ENCODE results near the gene CASK.

- TF ChIP-seq CTCF (IDR thresholded peaks at IDR 0.05; ENCODE audit: low read length) (no peak), EZH2 (IDR thresholded peaks at IDR 0.05; ENCODE audit: borderline replicate concordance, low read length) (no peak)
These were observed 452.6 kb downstream of the CASK start for GRCh38 chrX:41470706-41471105.

Data from OCI-LY1 (cell line).